Left renal pelvis (tissue), 4 donors: ENCODE data around the gene DOCK6. TPM values are rescaled to one million over a fixed set of nuclear protein-coding genes. Genes with fewer than 3 reads are reported as not detected.

Experiments used
- DNase-seq, 4 donors: peaks; one replicate each; pipeline ENCODE4 v3.0.0-alpha.2; 2013; ENCODE audit warnings: low read depth in 4 of 4, low spot score in 3 of 4
- polyA plus RNA-seq, 4 donors: library from polyadenylated mRNA; unstranded; fragments of 120-200 nt; gene quantifications; one replicate each; pipeline ENCODE4 v1.2.1, GENCODE V29; 2013; ENCODE audit not compliant: insufficient read length in 4 of 4

Gene DOCK6
- polyA plus RNA-seq, 4 donors: 29.6 to 56.0 (median 40.2) TPM

DNA sequence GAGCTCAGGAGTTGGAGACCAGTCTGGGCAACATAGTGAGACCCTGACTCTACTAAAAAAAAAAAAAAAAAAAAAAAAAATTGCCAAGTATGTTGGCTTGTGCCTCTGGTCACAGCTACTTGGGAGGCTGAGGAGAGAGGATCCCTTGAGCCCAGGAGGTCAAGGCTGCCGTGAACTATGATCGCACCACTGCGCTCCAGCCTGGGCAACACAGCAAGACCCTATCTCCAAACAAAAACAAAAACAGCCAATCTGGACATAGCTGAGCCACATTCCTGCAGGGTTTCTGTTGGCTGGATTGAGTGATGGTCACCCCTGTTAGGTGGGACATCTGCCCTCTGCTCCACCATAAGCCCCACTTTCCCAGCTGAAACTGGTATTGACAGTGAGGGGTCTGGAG lies 36.5 kb downstream of the DOCK6 start:
- no peak for DNase-seq

DNA sequence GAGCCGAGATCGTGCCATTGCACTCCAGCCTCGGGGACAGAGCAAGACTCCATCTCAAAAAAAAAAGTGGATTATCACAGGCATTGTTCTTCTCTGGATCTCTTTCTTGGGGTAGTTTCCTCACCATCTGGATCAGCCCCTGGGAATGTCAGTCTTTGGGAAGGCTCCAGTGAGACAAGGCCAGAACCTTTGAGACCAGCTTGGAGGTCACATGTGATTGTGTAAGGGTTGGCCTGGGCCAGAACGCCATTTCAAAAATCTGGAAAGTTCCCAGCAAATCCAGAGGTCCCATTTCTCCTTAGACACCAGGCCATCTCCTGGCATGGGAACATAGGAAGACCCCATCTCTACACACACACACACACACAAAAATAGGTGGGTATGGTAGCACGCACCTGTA lies 37.2 kb downstream of the DOCK6 start:
- no peak for DNase-seq

DNA sequence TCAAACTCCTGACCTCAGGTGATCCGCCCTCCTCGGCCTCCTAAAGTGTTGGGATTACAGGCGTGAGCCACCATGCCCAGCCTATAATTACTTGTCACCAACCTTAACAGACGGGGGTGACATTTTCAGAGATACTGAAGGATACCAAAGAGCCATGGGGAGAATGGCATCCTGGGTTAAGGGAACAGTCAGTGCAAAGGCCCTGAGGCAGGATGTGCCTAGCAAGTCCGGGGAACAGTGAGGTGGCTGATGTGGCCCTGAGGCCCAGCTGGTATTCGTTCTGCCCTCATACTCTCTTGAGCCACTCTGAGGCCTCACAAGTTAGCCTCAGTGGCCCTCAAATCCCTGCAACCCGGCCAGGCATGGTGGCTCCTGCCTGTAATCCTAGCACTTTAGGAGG lies 37.9 kb downstream of the DOCK6 start:
- DNase-seq: no peak

DNA sequence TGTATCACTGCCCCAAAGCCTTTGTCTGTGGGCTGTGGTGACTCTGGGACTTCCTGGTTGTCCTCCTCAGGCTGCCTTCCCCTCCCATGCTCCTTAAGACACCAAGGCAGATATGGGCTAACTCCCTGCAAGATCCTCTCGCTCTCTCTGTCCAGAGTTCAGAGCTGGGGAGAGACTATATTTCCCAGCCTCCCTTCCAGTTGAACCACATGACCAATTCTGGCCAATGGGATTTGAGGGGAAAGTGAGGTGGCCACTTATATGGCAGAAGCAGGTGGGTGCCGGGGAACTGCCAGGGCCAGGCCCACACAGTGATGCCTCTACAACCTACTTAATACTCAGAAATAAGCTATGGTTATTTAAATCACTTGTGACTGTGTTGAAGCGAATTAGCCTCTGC lies 39.1 kb downstream of the DOCK6 start:
- DNase-seq: no peak

DNA sequence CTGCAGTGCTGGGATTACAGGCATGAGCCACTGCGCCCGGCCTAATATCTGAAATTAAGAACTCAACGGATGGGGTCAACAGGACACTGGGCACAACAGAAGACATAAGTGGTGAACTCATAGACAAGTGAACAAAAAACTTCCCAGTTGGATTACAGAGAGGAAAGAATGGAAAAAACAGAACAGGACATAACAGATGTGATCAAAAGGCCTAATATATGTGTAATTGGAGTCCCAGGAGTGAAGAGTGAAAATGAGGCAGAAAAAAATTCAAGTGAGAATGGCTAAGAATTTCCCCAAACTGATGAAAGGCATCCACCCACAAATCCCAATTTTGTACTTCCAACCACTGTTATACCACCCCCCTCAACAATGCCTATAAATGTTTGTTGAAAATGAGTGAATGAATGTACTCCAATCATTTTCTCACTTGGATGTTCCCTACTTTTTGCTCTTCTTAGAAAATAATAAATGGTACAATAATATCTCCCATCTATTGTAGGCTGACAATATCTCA lies 41.2 kb downstream of the DOCK6 start:
- DNase-seq: no peak

DNA sequence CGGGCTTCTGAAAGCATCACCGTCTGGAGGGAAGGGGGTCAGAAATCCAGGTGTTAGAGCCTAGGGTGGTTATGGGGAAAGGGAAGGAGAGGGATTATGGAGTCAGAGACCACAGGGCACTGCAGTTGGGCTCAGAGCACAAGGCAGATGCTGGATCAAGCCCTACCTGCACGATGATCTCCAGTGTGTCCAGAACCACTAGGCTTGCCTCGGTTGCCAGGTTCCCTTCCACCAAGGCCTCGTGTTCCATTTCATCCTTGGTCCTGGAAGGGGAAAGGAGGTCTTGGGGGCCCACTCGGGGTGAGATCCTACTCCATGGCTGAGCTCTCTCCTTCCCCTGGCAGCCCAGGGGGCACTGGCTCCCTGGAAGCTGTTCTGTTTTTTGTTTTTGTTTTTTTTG lies 47.9 kb downstream of the DOCK6 start:
- DNase-seq: no peak

DNA sequence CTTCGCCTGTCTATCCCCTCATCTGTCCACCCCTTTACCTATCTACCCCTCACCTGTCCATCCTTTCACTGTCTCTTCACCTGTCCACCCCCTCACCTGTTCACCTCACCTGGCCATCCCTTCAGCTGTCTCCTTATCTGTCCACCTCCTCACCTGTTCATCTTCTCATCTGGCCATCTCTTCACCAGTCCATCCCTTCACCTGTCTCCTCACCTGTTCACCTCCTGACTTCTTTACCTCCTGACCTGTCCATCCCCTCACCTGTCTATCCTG lies 51.7 kb downstream of the DOCK6 start:
- DNase-seq: no peak

GRCh38 chr19:11209839-11210655 lies 52.3 kb downstream of the DOCK6 start:
- no peak for DNase-seq

GRCh38 chr19:11208561-11209471 lies 53.5 kb downstream of the DOCK6 start:
- no peak for DNase-seq

DNA sequence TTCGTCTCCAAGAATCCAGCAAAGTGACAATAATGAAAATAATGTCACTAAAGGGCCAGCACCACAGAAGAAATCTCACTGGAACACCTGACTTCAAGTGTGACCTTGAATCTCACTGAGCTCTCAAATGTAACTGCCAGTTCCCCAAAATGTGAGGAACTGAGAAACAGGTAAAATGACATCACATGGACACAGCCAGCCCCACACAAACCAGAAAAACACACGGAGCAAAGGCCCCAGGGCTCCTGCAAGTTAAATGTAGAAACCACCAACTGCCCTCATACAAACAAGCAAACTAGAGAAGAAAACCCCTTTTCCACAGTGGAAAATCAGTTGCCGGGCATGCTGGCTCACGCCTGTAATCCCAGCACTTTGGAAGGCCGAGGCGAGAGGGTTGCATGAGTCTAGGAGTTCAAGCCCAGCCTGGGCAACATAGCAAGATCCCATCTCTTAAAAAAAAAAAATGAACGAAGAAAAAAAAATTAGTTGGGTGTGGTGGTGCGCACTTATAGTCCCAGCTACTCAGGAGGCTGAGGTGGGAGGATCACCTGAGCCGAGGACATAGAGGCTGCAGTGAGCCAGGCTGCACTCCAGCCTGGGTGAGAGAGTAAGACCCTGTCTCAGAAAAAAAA lies 56.3 kb downstream of the DOCK6 start:
- no peak for DNase-seq

GRCh38 chr19:11204943-11205349 lies 57.4 kb downstream of the DOCK6 start:
- DNase-seq: no peak

GRCh38 chr19:11204076-11204602 lies 58.2 kb downstream of the DOCK6 start:
- DNase-seq: no peak

GRCh38 chr19:11203194-11204075 lies 58.9 kb downstream of the DOCK6 start:
- peak in 1 of 4 donors; percentile 25 for DNase-seq

DNA sequence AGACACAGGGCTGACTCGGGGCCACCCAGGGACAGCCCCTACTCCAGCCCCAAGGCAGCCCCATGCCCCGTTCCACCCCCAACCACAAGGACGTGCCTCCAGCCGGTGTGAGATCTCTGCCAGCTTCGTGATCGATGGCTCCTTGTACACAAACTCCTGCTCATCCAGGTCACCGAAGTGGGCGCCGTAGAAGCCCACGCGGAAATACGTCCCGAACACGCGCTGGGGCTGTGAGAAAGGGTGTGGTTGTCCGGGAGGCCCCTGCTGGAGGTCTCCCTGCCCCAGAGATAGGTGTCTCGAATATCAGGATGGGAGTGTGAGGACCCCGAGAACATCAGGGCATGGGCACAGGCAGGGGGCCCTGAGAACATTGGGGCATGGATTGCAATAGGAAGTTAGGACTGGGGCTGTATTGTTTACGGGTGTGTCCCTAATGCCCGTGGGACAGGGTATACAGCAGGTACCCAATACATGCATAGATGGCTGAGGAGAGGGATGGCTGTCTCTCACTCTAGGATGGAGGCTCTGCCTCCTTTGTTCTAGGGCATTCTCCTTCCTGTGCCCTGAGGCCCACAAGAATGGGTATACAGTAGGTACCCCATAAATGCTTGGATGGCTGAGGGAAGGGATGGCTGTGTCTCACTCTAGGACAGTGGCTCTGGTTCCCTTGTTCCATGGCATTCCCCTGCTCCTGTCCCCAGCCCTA lies 59.7 kb downstream of the DOCK6 start:
- no peak for DNase-seq

DNA sequence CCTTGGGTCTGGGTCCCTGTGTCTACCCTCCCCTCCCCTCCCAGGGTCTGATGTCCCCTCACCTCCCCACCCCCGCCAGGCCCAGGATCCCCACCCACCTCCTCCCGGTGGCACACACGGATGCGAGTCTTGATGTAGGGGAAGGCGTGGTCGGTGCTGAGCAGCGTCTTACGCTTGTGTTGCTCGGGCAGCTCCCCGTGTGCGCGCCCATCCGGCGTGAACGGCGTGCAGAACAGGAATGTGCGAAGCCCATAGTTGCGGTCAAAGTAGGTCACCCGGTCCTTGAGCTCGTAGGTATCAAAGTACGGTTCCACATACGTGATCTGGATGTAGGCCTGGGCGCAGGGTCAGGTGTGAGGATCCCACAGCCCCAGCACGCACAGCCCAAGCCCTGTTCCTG lies 60.5 kb downstream of the DOCK6 start:
- no peak for DNase-seq

DNA sequence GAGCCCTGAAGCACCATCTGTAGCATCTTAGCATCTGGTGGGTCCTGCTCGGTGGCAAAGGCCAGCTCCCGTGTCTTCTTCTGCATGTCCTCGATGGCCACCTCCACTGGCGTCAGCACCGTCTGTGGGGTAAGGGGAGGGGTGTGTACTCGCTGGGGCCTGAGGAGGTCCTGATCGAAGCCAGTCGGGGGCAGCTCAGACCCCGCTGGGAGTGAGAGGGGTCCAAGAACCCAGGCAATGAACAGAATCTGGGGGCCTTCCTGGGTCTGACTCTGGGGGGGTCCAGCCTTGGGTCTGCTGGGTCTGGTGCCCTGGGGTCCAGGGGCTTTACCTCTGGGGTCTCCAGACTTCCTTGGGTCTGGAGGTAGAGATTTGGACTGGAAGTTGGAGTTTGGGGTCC lies 61.4 kb downstream of the DOCK6 start:
- DNase-seq: no peak

DNA sequence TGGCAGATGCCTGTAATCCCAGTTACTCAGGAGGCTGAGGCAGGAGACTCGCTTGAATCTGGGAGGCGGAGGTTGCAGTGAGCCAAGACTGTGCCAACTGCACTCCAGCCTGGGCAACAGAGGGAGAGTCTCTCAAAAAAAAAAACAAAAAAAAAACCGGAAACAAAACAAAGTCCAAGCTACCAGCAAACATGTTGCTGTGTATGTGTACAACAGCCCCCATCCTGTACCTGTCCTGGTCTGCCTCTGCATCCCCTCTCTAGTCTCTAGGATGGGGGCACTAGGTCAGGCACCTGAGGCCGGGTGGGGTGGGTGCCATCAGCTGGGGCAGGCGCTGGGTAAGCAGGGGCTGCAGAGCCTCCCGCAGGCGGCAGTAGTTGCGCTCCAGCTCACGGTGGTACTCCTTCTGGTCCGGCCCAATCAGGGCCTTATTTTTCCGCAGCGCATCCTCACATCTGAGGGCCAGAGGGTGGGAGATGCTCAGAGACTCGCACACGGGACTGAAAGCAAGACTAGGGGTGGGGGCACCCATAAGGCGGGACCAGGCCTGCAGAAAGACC lies 62.2 kb downstream of the DOCK6 start:
- no peak for DNase-seq

- DNase-seq: no peak
Measured at GRCh38 chr19:11199517-11199916, 62.8 kb downstream of the DOCK6 start.

- no peak for DNase-seq
Measured at GRCh38 chr19:11198769-11199424, 63.4 kb downstream of the DOCK6 start.
